Astrocyte (in vitro differentiated cells and primary cell): ENCODE results near the gene TIMP2.

Experiments
- CTCF ChIP-seq: IDR thresholded peaks from 2 replicates; pipeline ENCODE4 v1.5.1; 2011; ENCODE audit warnings: low read depth, mild to moderate bottlenecking, inconsistent platforms, low read length, moderate library complexity; ENCODE audit not compliant: insufficient read depth
- EZH2 ChIP-seq: IDR thresholded peaks from 2 replicates; pipeline ENCODE4 v1.6.1; 2012; ENCODE audit warnings: mild to moderate bottlenecking, low read length, inconsistent platforms; ENCODE audit not compliant: insufficient read depth

GRCh38 chr17:78947235-78948149 is 22.3 kb upstream of the TIMP2 start:
- TF ChIP-seq CTCF = no peak
- no peak for TF ChIP-seq EZH2
